HG02571 (cell line): Measurements from ENCODE around the gene NFE2L2.
"Not testable (repeated sequence)": the region's sequence is repeated elsewhere in the genome, so short reads cannot be mapped to it uniquely, and the experiment has no call there.

Experiments
- ATAC-seq: cut with Tn5 transposase; IDR thresholded peaks from one replicate; pipeline ENCODE4 v1.9.1; 2021; ENCODE audit warnings: mild to moderate bottlenecking, moderate library complexity; ENCODE audit not compliant: unreplicated experiment

Gene NFE2L2

DNA sequence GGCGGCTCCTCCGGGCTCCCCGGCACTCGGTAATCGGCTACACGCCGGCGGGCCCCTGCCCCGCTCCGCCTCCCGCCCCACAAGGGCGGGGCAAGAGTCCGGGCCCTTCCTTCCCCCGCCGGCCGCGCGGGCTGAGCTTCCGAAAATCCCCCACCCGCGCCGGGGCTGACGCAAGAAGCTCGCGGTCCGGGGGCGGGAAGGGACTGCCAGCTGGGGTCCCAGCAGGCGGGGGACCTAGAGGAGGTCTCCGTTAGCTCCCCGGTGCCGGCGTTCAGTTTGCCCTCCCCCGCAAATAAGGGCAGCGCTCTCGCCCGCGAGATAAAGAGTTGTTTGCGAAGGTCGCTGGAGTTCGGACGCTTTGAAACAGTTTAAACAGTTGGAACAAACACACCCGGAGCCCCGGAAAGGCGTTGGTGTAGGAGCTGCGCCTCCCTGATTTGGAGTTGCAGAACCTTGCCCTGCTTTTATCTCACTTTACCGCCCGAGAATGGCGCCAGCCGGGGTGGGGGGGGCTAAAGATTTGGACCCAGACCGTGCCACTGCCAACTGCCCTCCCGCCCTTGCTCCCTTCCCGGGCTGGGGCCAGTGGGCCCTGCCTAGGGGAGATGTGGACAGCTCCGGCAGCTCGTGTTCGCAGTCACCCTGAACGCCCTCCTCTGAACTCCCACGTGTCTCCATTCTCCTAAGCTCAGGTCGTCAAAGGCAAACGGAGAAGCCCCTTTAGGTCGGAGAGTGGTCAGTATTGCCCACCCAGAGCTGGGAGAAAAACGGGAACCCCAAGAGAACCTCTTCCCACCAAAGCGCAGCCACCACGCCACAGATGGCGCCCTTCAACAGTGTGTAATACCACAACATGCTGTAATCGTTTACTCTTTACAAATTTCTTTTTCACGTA lies at the start of gene NFE2L2:
TSS of gene NFE2L2 (minus strand) at position 35 of the 895 bp plus-strand sequence. CDS start 151 bp downstream, outside the sequence.
- peak; percentile 61 for ATAC-seq

DNA sequence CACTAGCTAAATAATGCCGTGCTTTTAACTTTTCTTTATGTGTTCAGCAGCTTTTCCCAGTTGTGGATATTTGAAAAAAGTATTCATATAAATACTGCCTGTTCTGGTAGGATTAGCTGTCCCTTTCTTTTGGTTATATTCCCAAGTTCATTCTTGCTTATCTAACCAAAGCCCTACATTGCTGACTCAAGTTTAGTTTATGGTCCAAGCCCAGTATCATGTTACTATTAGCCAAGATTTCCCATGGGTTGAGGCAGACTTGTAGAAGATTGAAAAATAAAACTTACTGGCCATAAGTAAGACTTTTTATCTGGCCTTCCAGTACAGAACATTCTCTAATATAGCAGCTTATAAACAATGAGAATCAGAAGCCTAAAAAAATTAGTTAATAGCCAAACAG lies 49.7 kb upstream of the NFE2L2 start:
- ATAC-seq, result no peak

DNA sequence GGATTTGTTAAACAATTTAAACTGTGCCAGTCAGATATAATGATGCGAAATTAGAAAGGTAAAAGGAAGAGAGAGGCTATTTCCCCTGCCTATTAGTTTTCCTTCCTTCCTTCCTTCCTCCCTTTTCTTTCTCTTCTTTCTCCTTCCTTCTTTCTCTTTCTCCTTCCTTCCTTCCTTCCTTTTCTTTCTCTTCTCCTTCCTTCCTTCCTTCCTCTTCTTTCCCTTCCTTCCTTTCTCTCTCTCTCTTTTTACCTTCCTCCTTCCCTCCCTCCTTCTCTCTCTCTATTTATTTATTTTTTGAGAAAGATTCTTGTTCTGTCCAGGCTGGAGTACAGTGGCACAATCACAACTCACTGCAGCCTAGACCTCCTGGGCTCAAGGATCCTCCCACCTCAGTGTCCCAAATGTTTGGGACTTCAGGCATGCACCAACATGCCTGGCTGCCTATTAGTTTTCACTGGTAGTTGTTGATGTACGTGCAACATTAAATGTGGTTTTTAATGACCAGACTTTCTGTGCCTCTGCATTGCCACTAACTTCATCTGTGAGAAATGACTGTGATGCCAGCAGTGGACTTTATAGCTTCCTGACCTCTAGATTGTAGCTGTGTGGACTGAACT lies 48.7 kb upstream of the NFE2L2 start:
- ATAC-seq, result no peak

DNA sequence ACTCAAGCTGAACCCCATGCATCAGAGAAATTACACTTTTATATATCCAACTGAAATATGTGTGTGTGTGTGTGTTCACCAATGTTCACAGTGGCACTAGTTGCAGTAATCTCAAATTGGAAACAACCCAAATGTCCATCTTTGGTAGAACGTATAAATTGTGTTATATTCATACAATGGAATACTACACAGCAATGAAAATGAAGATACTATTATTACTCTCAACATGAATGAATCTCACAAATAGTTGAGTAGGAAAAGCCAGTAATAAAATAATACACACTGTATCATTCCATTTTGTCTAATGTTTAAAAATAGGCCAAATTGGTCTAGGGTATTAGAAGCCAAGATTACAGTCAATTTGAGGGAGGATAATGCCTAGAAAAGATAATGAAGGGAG lies 48.0 kb upstream of the NFE2L2 start:
- no peak for ATAC-seq

DNA sequence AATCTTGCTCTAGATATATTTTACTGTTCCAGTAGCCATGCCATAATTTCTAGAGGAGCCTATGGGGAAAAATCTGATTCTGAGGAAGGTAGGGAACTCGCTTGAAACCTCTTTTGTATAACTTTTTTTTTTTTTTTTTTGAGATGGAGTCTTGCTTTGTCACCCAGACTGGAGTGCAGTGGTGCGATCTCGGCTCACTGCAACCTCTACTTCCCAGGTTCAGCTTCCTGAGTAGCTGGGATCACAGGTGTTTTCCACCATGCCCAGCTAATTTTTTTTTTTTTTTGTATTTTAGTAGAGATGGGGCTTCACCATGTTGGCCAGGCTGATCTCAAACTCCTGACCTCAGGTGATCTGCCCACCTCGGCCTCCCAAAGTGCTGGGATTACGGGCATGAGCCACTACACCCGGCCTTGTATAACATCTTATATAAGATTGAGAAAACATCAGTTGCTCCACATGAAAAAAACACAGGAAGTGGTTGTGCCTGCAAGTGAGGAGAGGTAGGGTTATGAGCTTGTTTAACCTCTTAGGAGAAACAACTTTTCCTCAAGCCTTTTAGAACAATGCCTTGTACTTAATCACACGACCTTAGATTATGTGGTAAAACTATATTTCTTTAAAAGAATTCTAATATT lies 45.3 kb upstream of the NFE2L2 start:
- not testable (repeated sequence) for ATAC-seq

DNA sequence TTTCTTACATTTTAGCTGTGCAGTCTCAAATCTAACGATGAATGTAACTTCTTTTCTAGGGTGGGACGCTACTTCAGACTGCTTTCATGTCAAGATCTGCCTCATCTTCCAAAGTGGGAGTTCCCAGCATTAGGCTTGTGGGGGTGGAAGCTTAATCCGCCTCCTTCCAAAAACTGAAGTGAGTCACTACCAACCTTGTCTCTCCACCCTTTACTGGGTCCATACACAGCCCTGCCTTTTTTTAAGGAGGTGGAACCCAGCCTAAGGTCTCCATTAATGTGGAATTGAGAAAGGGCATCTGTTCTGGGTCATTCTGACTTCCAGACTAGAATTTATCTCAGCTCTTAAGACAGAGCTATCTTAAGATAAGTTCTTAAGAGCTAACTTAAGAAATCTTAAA lies 42.0 kb upstream of the NFE2L2 start:
- ATAC-seq, result no peak

DNA sequence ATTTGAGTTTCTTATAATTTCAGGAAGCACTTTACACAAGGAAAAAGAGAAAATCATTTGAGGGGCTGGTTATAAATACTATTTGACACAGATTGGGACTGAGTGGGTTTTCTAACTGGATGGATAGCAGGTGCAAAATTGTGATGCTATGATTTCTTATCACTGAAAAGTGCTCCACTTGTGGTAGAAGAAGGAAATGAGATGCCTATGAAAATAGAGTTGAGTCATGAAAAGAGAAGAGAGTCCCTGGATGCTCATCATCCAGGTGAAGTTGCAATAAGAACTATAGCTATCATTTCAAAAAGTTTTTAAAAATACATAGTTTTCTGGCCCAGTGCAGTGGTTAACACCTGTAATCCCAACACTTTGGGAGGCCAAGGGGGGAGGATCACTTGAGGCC lies 39.4 kb upstream of the NFE2L2 start:
- ATAC-seq, result no peak

DNA sequence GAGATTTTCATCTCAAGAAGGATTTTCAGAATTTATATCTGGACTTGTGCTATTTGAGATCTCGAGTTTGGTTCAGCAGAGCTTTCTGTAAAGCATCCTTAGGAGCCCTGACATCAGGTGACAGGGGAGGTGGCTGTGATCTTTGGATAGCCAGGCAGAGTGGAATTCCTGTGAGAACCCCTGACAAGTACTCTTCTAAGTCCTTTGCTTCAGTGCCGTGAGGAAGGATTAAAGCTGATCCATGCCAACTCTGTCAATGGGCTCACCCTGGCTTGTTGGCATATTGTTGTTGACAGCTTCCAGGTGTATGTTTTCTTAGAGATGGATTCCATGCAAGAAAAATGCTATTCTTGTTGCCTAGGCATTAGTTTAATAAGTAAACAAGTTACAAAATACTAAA lies 38.0 kb upstream of the NFE2L2 start:
- ATAC-seq, result no peak

DNA sequence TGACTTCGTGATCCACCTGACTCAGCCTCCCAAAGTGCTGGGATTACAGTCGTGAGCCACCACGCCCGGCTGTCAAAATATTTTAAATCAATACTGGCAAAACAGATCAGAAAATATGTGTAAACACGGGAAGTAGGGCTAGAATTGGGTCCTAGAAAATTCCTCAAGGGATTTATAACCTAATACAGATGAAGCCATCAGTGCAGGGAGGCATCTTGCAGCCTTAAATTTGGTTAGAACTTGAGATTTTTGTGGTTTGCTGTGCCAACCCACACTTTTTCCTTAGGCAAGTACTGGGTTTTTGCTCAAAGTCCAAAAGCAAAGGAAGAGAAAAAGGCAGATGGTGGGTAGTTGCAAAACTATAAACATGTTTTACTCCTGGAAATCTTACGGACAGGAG lies 33.7 kb upstream of the NFE2L2 start:
- no peak for ATAC-seq

DNA sequence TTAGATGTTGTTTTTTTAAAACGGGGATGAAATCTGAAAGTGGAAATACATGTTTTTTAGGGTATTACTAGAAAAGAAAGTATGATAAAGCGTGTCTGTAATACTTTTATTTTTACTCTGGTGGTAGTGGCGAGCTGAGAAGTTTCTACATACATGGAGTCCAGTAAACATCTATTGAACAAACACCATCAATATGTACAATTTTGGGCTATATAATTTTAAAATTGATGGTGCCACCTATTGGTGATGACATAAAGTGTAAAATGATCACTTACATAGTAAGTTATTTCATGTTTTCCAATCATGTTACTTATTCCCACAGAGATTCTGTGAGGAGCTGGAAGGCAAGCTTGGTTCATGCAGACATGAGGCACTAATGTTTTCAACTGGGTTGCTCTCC lies 31.5 kb upstream of the NFE2L2 start:
- ATAC-seq, result no peak

DNA sequence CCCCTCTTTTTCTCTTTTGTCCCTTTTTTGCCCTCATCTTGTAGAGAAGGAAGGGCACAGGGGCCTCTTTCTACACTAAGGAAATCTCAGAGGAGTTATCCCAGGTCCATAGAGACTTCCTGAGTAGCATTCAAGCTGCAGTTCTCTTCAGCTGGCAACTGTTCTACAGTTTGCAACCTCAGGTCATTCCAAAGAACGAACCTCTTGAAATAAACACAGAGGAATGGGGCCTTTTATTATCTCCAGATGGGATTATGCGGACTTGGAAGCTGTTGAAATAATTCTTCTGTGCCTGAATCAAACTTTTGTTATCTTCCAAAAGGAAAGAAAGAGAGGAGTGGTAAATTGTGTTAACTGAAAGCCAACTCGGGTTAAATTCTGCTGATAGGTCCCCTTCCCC lies 31.0 kb upstream of the NFE2L2 start:
- ATAC-seq, result no peak

DNA sequence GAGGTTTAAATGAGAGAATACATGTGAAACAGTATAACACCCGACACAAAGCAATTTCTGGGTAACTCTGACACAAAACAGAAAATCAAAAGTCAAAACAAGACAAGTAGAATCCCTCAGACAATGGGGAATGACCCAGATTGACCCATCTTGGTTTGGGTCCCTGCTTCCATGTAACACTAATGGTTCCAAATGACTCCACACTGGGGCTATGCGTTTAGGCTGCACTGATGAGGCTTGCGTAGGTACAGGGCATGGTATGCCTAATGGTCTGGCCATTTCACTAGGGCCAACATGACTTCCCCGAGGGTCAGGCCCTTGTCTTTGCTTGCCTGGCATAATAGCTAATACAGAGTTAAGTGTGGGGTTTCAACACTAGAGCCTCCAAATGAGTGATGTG lies 27.2 kb upstream of the NFE2L2 start:
- ATAC-seq, result no peak

DNA sequence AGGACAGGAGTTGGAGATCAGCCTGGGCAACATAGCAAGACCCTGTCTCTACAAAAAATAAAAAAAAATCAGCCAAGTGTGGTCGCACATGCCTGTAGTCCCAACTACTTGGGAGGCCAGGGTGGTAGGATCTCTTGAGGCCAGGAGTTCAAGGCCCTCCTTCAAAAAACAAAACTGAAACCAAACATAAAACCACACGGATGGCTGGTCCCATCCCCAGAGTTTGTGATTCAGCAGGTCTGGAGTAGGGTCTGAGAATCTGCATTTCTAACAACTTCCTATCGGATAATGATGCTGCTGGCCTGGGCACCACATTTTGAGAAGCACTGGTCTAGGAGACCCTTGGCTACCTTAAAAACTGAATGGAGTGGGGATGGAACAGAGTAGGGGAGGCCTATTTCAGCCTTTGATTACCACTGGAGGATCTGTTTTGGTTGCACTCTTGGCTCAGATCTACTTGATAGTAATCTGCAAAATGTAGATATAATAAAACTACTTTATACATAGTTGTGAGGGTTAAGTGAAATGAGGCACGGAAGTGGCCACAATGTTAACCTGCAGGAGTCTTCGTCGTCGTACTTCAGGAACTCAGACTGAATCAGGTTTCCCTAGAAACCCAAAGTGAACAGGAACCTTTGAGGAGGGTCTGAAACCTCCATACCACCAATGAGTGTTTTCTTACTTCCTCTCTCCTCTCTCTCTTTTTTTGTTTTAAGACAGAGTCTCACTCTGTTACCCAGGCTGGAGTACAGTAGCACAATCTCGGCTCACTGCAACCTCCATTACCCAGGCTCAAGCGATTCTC lies 25.5 kb upstream of the NFE2L2 start:
- ATAC-seq, result no peak

DNA sequence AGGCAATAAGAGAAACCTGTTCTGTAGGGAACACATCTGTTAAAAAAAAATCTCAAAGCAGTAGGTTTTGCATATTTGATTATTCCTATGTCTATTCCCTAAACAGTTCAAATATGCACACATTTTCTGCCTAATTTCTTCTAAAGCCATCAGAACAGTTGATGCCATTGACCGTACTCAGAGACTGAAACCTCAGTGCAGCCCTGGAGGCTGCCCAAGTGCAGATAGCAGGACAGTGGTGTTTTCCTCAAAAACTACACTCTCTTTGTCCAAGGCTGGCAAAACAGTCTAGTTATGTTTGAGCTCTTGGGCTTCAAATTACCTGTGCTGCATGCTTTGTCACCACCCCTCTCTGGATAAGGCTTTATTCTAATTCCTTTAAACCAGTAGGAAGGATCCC lies 23.3 kb upstream of the NFE2L2 start:
- no peak for ATAC-seq

DNA sequence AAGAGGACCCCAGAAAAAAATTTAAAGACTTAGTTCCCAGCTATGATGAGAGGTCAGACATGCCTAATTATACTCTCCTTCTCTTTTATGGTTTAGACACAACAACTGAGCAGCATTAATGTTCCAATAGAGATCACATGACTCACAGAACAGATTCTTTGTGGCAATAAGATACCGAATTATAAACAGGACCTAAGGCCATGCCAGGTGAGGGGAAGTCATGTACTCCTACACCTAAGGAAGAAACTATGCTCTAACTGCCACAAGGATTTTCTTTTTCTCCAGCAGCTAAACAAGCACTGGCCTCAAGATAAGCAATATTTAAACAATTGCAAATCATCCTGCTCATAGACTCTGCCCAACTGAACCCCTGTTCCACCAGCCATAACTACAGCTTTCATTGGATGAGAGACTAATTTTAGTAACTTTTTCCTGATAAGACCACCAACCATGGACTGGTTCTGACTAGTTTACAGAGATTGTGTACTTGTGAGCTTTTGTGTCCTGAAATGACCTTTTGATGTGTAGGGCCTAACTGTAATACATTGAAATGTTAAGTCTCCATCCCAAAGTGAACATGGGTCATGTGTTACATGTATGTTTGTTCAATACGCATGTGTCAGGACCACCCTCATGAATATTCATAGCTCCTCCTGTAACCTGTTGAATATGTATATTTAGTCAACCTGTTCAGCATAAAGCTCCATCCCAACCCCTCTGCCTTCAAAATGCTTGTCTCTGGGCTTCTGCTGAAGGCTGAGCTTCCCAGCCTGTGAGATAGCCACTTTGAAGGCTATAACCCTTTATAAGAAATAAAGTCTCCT lies 21.6 kb upstream of the NFE2L2 start:
- ATAC-seq, result no peak

DNA sequence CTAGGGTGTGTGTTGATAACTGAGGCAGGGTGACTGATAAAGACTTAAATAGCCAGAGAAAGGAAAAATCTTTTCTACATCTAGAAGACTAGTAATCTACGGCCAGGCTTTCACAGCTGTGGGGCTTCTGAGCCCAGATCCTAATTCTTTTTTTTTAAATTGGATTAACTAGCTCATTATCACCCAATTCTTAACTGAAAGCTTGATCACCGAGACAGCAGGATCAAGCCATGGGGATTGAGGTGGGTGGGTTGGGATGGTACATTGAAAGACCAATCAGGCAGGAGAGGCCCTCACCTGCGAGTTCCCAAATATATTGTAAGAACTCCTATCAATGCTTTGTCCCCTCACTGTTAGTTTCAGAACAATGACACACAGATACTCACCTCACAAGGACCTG lies 20.0 kb upstream of the NFE2L2 start:
- no peak for ATAC-seq

DNA sequence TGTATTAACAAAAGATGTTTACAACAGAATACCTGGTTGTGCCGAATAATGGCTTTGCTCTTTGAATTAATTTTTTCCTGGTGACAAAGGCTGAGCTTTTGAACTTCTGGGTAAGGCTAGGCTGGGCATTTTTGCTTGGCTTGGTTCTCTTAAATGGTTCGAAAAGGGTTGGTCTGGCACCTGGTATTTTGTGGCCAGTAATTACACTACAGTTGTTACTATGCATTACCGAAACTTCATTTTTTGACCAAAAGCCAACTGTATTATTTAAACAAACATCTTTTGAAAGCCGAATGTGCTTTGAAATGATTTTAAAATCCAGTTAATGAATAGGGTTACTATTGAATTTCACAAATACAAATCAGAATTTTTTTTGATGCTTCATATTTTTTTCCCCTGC lies 19.4 kb upstream of the NFE2L2 start:
- no peak for ATAC-seq

DNA sequence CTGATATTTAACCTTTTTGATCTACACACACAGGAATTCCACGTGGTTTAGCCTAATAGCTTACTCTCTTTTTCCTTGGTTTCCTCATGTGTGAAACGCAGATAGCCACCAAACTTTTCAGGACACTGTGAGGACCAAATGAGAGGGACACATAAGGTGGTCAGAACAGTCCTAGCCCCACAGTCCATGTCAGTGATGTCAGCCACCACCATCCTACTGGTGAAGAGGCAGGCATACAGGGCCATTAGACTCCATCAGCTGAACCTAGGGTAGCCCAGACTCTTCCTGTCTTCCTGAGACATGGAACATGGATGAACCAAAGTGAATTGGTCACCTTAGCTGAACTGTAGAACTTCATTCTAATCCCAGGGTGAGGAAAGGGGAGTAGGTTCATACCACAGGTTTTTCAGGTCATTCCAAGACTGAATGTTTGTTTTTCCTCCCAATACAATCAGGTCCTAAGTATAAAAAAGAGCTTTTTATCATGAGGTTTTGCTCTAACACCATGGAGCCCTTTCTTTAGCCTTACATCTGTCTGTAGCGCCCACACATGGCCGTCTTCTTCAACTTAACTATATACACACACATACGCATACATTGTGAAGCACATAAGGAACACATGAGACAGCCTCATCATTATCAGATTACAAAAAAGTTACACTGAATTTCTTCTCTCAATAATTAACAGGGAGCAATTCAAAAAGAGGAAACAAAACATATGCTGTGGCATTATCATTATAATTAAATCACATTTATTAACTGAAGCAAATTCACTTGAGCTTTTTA lies 18.5 kb upstream of the NFE2L2 start:
- no peak for ATAC-seq

DNA sequence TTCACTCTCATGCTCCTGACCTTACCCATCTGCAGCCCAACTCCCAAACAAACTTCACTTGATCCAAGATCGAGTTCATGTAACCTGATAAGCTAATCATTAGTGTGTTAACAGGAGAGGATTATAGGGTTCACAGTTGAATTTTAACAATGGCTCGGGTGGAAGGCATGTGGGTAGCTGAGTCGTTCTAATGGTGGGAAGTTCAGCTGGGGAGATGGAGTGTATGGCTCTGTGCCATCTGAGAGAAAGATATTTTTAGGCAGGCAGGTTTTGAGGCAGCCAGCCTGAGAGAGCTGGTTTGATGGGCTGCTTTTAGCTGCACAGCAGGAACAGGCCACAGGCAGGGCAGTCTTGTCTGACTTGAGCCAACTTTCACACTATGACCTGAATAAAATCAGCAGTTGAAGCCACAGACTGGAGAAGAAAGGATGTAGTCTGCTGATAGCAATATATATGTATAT lies 17.7 kb upstream of the NFE2L2 start:
- no peak for ATAC-seq
